DOHH2 (cell line): Measurements from ENCODE around the gene DSCAM.

Experiments used
- H3F3A ChIP-seq: fragments of 200-600 bp; sonication (generic), shearing (Covaris generic); 2 replicates; pipeline ENCODE4 v1.6.0; 2016; ENCODE audit warnings: antibody characterized with exemption, mild to moderate bottlenecking; ENCODE audit not compliant: control insufficient read depth, insufficient read depth
- H3K27ac ChIP-seq: fragments of 200-600 bp; sonication (generic); 2 replicates; pipeline ENCODE4 v1.5.1; 2014; ENCODE audit warnings: low read depth, mild to moderate bottlenecking, low read length, moderate library complexity
- H3K27me3 ChIP-seq: fragments of 200-600 bp; sonication (generic); 2 replicates; pipeline ENCODE4 v1.6.1; 2014; ENCODE audit warnings: mild to moderate bottlenecking, low read length, mixed read lengths; ENCODE audit not compliant: control insufficient read depth
- H3K36me3 ChIP-seq: fragments of 200-600 bp; sonication (generic); 2 replicates; pipeline ENCODE4 v1.6.1; 2014; ENCODE audit warnings: mild to moderate bottlenecking, low read length, moderate library complexity, mixed read lengths; ENCODE audit not compliant: control insufficient read depth
- H3K4me1 ChIP-seq: fragments of 200-600 bp; sonication (generic); 2 replicates; pipeline ENCODE4 v1.6.1; 2014; ENCODE audit warnings: mild to moderate bottlenecking, low read length, mixed read lengths; ENCODE audit not compliant: control insufficient read depth
- H3K4me2 ChIP-seq: fragments of 200-600 bp; sonication (generic); 2 replicates; pipeline ENCODE4 v1.6.0; 2014; ENCODE audit warnings: mild to moderate bottlenecking, low read length, moderate library complexity
- H3K4me3 ChIP-seq: fragments of 200-600 bp; sonication (generic); 2 replicates; pipeline ENCODE4 v1.5.1; 2014; ENCODE audit warnings: mild to moderate bottlenecking, low read length, mixed read lengths
- H3K79me2 ChIP-seq: fragments of 200-600 bp; sonication (generic); 2 replicates; pipeline ENCODE4 v1.6.1; 2014; ENCODE audit warnings: mild to moderate bottlenecking, low read length, mixed read lengths; ENCODE audit not compliant: control insufficient read depth
- H3K9me2 ChIP-seq: fragments of 200-600 bp; sonication (generic); replicated peaks from 2 replicates; pipeline ENCODE4 v1.6.1; 2014; ENCODE audit warnings: mild to moderate bottlenecking, low read length, mixed read lengths; ENCODE audit not compliant: control insufficient read depth
- H3K9me3 ChIP-seq: fragments of 200-600 bp; sonication (generic); 2 replicates; pipeline ENCODE4 v1.6.1; 2014; ENCODE audit warnings: antibody characterized with exemption, low read length, mixed read lengths; ENCODE audit not compliant: control insufficient read depth, insufficient read depth
- H4K20me1 ChIP-seq: fragments of 200-600 bp; sonication (generic); 2 replicates; pipeline ENCODE4 v1.6.0; 2014; ENCODE audit warnings: low read depth, mild to moderate bottlenecking, antibody characterized with exemption, low read length, moderate library complexity; ENCODE audit not compliant: control insufficient read depth, insufficient read depth
- EZH2phosphoT487 ChIP-seq: fragments of 200-600 bp; sonication (generic); IDR thresholded peaks from 2 replicates; pipeline ENCODE4 v1.6.1; 2017; ENCODE audit warnings: borderline replicate concordance, mild to moderate bottlenecking, antibody characterized with exemption, low read length, moderate library complexity, mixed read lengths
- TF ChIP-seq, protein P1 (sequence below): fragments of 200-600 bp; sonication (generic); IDR thresholded peaks from one replicate; pipeline ENCODE4 v1.5.1; 2014; ENCODE audit warnings: antibody characterized with exemption, mild to moderate bottlenecking, low read depth, low read length; ENCODE audit not compliant: poor library complexity, severe bottlenecking

The DSCAM gene

DNA sequence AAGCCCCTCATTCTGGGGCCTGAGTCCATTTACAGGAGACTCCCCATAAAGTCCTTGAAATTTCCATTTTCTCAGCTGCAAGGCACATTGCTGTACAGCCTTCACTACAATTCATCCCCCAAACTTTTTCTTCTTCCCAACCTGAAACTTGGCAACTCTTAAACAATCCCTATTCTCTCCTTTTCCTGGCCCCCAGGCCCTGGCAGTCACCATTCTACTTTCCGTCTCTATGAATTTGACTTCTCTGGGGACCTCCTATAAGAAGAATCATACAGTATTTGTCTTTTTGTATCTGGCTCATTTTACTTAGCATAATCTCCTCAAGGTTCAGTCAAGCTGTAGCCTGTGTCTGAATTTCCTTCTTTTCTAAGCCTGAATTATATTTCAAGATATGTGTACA lies 646.8 kb downstream of the DSCAM start:
- no peaks in the 10 kb centered on the region for H3K9me2 ChIP-seq
- no peak overlapping the region for H3K4me3 ChIP-seq
- no peaks in the 10 kb centered on the region for H3F3A ChIP-seq
- H3K4me2 ChIP-seq, result no peak overlapping the region
- H3K36me3 ChIP-seq, result no peaks in the 10 kb centered on the region
- no peaks in the 10 kb centered on the region for H4K20me1 ChIP-seq
- no peaks in the 10 kb centered on the region for H3K4me1 ChIP-seq
- peaks cover 11% of the 10 kb centered on the region; the same call in 1 of the 2 replicates for H3K9me3 ChIP-seq
- no peaks in the 10 kb centered on the region for H3K79me2 ChIP-seq
- TF ChIP-seq, protein P1, sequence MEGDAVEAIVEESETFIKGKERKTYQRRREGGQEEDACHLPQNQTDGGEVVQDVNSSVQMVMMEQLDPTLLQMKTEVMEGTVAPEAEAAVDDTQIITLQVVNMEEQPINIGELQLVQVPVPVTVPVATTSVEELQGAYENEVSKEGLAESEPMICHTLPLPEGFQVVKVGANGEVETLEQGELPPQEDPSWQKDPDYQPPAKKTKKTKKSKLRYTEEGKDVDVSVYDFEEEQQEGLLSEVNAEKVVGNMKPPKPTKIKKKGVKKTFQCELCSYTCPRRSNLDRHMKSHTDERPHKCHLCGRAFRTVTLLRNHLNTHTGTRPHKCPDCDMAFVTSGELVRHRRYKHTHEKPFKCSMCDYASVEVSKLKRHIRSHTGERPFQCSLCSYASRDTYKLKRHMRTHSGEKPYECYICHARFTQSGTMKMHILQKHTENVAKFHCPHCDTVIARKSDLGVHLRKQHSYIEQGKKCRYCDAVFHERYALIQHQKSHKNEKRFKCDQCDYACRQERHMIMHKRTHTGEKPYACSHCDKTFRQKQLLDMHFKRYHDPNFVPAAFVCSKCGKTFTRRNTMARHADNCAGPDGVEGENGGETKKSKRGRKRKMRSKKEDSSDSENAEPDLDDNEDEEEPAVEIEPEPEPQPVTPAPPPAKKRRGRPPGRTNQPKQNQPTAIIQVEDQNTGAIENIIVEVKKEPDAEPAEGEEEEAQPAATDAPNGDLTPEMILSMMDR, result no peak
- no peak for TF ChIP-seq EZH2phosphoT487
- H3K27me3 ChIP-seq, result no peaks in the 10 kb centered on the region
- H3K27ac ChIP-seq, result no peak overlapping the region

DNA sequence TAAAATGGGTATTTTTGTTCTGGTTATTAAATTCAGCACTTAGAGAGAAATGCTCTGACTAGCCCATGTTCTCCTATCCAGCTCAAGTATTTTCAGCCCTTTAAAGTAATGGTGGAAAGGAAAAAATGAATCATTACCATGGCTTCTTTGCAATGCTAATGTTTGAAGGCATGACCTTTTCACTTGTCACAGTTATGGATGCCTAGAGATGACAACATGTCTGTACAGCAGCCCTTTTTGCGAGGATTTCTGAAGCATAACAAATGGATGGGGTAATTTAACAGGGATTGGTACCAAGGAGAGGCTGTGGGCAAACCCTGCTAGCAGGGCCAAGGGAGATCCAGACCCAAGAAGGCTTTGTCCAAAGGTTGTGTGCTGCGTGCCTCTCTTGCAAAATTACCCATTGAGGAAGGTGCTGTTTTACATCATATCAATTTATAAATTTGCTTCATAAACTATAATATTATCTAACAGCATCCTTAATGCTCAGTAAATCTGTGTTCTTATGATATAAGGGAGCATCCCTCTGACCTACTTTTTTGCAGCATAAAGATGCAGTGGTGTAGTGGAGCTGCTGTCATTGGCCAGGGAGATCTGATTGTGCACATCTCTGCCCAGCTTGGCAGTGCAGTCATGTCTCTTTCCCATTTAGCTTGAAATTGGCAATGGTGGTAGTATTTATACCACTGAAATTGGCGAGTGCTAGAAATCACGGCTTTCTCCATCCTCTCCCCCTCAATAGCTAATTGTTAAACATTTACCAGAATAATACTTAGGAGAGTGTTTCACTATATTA lies 652.6 kb downstream of the DSCAM start:
- TF ChIP-seq, protein P1, result no peak
- no peak for TF ChIP-seq EZH2phosphoT487
- H3F3A ChIP-seq, result no peaks in the 10 kb centered on the region
- no peak overlapping the region for H3K4me3 ChIP-seq
- peaks cover 7% of the 10 kb centered on the region; the same call in 1 of the 2 replicates for H3K9me3 ChIP-seq
- no peak overlapping the region for H3K4me2 ChIP-seq
- H3K36me3 ChIP-seq, result no peaks in the 10 kb centered on the region
- H3K27ac ChIP-seq, result no peak overlapping the region
- H3K79me2 ChIP-seq, result no peaks in the 10 kb centered on the region
- H4K20me1 ChIP-seq, result no peaks in the 10 kb centered on the region
- H3K9me2 ChIP-seq, result no peaks in the 10 kb centered on the region
- H3K4me1 ChIP-seq, result no peaks in the 10 kb centered on the region
- no peaks in the 10 kb centered on the region for H3K27me3 ChIP-seq

DNA sequence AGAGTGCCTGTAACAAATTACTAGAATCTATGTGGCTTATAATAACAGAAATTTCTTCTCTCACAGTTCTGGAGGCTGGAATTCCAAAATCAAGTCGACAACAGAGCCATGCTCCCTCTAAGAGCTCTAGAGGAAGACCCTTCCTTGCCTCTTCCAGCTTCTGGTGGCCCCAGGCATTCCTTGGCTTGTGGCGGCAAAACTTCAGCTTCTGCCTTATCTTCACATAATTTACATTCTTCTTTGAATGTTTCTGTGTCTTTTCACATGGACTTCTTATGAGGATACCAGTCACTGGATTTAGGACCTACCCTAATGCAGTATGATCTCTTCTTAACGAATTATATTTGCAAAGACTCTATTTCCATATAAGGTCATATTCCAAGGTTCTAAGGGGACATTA lies 655.3 kb downstream of the DSCAM start:
- H3K27me3 ChIP-seq, result no peaks in the 10 kb centered on the region
- H4K20me1 ChIP-seq, result no peaks in the 10 kb centered on the region
- H3F3A ChIP-seq, result no peaks in the 10 kb centered on the region
- peaks cover 9% of the 10 kb centered on the region; the same call in 1 of the 2 replicates for H3K9me3 ChIP-seq
- no peak overlapping the region for H3K27ac ChIP-seq
- H3K36me3 ChIP-seq, result no peaks in the 10 kb centered on the region
- no peaks in the 10 kb centered on the region for H3K79me2 ChIP-seq
- TF ChIP-seq, protein P1, result no peak
- H3K4me3 ChIP-seq, result no peak overlapping the region
- H3K4me2 ChIP-seq, result no peak overlapping the region
- no peaks in the 10 kb centered on the region for H3K9me2 ChIP-seq
- H3K4me1 ChIP-seq, result no peaks in the 10 kb centered on the region
